ENCODE measurements around the gene IRF5.

DNA sequence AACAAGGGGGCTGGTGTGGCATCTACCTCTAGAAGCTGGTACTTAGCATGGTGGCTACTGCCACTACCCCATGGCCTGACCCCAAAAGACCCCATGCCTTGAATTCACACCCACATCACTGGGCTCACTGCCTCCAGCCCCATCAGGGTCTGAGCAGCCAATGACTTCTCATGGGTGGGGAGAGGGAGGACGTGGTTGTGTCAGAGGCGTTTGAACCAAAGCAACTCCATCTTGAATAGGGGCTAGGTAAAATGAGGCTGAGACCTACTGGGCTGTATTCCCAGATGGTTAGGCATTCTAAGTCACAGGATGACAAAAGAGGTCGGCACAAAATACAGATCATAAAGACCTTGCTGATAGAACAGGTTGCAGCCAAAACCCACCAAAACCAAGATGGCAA lies 42.4 kb upstream of the IRF5 start:
- TF ChIP-seq, protein P1, sequence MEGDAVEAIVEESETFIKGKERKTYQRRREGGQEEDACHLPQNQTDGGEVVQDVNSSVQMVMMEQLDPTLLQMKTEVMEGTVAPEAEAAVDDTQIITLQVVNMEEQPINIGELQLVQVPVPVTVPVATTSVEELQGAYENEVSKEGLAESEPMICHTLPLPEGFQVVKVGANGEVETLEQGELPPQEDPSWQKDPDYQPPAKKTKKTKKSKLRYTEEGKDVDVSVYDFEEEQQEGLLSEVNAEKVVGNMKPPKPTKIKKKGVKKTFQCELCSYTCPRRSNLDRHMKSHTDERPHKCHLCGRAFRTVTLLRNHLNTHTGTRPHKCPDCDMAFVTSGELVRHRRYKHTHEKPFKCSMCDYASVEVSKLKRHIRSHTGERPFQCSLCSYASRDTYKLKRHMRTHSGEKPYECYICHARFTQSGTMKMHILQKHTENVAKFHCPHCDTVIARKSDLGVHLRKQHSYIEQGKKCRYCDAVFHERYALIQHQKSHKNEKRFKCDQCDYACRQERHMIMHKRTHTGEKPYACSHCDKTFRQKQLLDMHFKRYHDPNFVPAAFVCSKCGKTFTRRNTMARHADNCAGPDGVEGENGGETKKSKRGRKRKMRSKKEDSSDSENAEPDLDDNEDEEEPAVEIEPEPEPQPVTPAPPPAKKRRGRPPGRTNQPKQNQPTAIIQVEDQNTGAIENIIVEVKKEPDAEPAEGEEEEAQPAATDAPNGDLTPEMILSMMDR (IDR thresholded peaks at IDR 0.05 in 8 of 11, conservative IDR thresholded peaks at IDR 0.05 in 3 of 11): no peak
- TF ChIP-seq POLR2A (IDR thresholded peaks at IDR 0.05): no peak
- TF ChIP-seq POLR2AphosphoS5 (IDR thresholded peaks at IDR 0.05): no peak

Data from spleen (tissue), 7 donors.